A549 (cell line): ENCODE measurements around the gene ARHGAP22.

Source experiments
- HES2 ChIP-seq: fragments of >200 bp; sonication (Bioruptor Twin); formaldehyde crosslinking; IDR thresholded peaks from 2 replicates; pipeline ENCODE4 v1.6.1; 2016
- TF ChIP-seq, protein P1 (sequence below): fragments of >200 bp; sonication (Bioruptor Twin); formaldehyde crosslinking; IDR thresholded peaks from 3 replicates; pipeline ENCODE4 v1.5.1; 2016

GRCh38 chr10:48429309-48429708 is 175.6 kb downstream of the ARHGAP22 start:
- TF ChIP-seq HES2: no peak
- TF ChIP-seq, protein P1, sequence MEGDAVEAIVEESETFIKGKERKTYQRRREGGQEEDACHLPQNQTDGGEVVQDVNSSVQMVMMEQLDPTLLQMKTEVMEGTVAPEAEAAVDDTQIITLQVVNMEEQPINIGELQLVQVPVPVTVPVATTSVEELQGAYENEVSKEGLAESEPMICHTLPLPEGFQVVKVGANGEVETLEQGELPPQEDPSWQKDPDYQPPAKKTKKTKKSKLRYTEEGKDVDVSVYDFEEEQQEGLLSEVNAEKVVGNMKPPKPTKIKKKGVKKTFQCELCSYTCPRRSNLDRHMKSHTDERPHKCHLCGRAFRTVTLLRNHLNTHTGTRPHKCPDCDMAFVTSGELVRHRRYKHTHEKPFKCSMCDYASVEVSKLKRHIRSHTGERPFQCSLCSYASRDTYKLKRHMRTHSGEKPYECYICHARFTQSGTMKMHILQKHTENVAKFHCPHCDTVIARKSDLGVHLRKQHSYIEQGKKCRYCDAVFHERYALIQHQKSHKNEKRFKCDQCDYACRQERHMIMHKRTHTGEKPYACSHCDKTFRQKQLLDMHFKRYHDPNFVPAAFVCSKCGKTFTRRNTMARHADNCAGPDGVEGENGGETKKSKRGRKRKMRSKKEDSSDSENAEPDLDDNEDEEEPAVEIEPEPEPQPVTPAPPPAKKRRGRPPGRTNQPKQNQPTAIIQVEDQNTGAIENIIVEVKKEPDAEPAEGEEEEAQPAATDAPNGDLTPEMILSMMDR: no peak
